ENCODE measurements around the gene SCARF2. TPM values are rescaled to one million over a fixed set of nuclear protein-coding genes. Genes with fewer than 3 reads are reported as not detected.

SCARF2 gene
- polyA plus RNA-seq, 1 donor, result 14.9 TPM

DNA sequence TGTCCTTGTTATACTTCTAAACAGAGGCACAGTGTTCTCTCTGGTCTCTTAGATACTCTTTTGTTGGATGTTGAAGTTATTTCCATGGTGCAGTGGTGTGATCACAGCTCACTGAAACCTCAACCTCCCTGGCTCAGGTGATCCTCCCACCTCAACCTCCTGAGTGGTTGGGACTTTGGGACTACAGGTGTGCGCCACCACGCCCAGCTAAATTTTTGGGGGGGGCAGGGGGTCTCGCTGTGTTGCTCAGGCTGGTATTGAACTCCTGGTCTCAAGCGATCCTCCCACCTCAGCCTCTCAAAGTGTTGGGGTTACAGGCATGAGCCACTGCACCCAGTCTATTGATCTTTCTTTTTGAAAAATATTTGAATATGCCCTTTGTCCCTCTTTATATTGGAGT is 28.7 kb downstream of the SCARF2 start:
- DNase-seq, result no peak

DNA sequence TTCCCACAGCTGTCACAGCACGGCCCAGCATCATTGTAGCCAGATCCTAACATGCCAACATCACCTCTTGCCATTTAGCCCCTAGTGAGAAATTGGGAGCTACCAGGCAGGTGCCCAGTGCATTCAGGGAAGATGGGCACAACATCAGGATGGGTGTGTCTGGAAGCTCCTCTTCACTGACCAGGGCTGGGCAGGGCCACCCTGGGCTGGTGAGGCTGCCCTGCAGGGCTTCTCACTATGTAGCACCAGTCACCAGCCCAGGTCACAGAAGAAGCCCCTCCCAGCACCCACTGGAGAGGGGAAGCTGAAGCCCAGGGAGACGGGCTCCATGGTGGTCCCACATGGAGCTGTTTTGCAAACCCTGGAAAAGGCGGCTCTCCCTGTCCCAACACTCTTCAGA is 29.8 kb downstream of the SCARF2 start:
- DNase-seq, result no peak

GRCh38 chr22:20406686-20407408 is 30.8 kb downstream of the SCARF2 start:
- DNase-seq, result no peak

- DNase-seq, result no peak
These were observed 31.5 kb downstream of the SCARF2 start for GRCh38 chr22:20405931-20406685.

GRCh38 chr22:20405291-20405930 is 32.2 kb downstream of the SCARF2 start:
- no peak for DNase-seq

DNA sequence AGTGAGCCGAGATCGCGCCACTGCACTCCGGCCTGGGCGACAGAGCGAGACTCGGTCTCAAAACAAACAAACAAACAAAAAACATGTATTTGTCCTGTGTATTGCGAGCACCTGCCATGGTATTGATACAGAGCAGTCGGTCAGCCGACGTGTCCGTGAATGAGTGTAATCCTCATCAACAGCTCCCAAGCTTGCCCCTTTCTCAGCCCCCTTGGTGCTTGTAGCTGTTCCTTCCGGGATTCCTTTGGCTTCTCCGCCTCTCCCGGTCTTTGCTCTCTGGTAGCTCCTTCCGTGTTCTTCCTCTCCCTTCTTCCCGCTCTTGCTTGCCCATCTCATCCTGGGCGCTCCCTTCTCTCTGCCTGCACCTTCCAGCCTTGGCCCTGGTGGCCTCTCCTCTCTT is 32.7 kb downstream of the SCARF2 start:
- no peak for DNase-seq

GRCh38 chr22:20403779-20404140 is 33.9 kb downstream of the SCARF2 start:
- no peak for DNase-seq

- DNase-seq, result no peak
These were observed 34.5 kb downstream of the SCARF2 start for GRCh38 chr22:20402960-20403778.

GRCh38 chr22:20401376-20402014 is 36.1 kb downstream of the SCARF2 start:
- DNase-seq, result no peak

- DNase-seq, result no peak
These were observed 36.8 kb downstream of the SCARF2 start for GRCh38 chr22:20400606-20401375.

- DNase-seq, result no peak
These were observed 37.6 kb downstream of the SCARF2 start for GRCh38 chr22:20399866-20400605.

GRCh38 chr22:20398420-20398819 is 39.2 kb downstream of the SCARF2 start:
- no peak for DNase-seq

DNA sequence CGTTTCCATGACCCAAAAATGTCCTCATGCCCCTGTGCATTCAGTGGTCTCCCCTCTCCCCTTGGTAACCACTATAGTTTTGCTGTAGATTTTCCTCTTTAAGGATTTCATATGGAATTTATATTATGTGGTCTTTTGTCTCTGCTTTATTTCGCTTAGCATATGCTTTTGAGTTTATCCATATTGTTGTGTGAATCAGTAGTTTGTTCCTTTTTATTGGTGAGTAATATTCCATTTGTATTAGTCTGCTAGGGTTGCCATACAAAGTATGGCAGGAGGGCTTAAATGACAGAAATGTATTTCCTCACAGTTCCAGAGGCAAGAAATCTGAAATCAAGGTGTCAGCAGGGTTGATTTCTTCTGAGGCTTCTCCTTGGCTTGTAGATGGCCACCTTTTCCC is 40.1 kb downstream of the SCARF2 start:
- DNase-seq, result no peak

- DNase-seq, result no peak
These were observed 41.0 kb downstream of the SCARF2 start for GRCh38 chr22:20396639-20397038.

DNA sequence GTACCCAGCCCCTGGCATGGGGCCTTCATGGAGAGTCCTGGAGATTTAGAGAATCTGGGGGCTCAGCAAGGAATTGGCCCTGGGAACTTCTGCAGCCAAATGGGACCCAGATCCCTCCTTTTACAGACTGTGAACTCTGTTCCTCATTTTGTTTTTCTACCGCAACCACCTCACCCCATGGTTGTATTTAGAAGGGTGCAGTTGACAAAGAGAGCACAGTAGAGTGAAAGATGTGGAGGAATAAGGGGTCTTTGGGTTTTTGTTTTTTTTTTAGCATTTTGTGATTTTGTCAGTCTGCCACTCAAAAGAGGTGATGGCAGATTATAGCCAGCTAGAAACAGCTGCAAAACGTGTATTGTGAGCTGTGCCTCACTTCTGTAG is 41.7 kb downstream of the SCARF2 start:
- DNase-seq, result no peak

GRCh38 chr22:20395181-20395906 is 42.3 kb downstream of the SCARF2 start:
- DNase-seq, result no peak

DNA sequence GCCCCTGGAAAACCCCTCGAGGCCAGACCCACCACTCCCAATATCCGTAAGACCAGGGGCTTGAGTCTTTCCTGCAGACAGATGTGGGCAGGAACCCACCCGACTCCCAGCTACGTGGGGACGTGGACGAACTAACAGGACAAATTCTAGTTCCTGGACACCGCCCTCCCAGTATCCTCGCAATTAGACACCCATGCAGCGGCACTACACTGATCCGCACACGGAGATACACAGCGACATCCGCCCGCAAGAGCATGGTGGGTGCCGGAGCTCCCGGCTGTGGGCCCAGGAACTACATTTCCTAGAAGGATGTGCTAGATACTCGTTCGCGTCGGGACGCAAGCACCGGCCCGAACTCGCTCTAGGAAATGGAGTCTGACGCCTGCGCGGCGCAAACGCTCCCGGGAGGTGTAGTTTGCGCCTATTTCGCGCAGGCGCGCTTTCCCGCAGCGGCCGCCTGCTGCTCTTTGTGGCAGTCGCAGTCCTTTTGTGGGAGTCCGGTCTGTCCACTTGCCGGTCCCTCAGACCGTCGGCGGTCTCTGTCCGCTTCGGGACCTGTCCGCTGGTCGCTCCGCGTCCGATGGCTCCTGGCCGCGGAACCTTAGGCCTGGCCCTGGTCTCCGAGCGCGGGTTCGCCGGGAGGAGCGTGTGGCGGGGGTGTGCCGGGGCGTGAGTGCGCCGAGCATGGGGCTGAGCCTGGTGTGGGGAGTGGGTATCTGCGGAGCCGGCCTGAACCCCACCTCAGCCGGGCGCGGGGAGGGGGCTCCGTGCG is 43.7 kb downstream of the SCARF2 start, which contains the start of gene ZNF74:
Gene ZNF74 (plus strand): TSS at position 447 of the 772 bp plus-strand sequence. CDS start 478 bp downstream, outside the sequence.
- peak; percentile 96 for DNase-seq

DNA sequence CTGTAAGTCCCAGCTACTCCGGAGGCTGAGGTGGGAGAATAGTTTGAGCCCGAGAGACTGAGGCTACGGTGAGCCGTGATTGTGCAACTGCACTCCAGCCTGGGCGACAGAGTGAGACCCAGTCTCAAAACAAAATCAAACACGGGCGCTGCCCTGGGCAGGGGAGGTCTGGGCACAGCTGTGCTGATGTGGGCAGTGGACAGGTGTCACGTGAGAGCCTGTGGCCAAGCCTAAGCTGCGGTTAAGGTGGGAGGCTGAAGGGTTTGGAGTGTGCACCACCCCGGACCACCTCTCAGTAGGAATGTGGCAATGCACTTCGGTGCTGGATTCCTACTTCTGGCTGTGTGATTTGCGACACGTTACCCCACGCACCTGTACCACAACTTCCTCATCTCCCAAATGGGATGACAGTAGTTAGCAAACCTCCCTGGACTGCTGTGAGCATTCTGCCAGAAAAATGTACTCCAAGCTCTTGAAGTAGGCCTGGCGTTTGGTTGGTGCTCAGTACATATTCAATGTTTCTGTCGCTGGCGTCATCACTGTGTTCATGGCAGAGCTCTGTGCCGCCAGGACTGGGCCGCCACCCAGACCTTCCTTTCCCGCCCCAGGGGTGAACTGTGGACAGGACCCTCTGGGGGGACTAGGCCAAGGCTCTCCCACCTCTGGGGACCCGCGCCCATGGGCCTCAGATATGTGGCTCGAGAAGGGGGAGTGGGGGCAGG is 44.5 kb downstream of the SCARF2 start:
- DNase-seq, result no peak
